ENCODE results near the gene CCDC106.

Gene CCDC106

DNA sequence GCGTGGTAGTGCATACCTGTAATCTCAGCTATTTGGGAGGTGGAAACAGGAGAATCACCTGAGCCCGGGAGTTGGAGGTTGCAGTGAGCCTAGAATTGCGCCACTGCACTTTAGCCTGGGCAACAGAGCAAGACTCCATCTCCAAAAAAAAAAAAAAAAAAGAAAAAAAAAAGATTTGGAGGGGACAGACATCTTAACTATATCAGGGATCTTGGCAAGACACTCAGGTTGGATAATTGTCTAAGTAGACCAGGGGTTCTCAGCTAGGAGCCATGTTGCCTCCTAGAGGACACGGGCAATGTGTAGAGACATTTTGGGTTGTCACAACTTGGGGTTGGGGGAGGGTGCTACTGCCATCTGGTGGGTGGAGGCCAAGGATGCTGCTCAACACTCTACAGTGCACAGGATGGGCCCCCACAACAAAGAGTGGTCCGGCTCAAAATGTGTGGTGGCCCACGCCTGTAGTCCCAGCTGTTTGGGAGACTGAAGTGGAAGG, 9.1 kb upstream of the CCDC106 start:
- DNase-seq = no peak

GRCh38 chr19:55640043-55640576, 7.9 kb upstream of the CCDC106 start:
- no peak for DNase-seq

DNA sequence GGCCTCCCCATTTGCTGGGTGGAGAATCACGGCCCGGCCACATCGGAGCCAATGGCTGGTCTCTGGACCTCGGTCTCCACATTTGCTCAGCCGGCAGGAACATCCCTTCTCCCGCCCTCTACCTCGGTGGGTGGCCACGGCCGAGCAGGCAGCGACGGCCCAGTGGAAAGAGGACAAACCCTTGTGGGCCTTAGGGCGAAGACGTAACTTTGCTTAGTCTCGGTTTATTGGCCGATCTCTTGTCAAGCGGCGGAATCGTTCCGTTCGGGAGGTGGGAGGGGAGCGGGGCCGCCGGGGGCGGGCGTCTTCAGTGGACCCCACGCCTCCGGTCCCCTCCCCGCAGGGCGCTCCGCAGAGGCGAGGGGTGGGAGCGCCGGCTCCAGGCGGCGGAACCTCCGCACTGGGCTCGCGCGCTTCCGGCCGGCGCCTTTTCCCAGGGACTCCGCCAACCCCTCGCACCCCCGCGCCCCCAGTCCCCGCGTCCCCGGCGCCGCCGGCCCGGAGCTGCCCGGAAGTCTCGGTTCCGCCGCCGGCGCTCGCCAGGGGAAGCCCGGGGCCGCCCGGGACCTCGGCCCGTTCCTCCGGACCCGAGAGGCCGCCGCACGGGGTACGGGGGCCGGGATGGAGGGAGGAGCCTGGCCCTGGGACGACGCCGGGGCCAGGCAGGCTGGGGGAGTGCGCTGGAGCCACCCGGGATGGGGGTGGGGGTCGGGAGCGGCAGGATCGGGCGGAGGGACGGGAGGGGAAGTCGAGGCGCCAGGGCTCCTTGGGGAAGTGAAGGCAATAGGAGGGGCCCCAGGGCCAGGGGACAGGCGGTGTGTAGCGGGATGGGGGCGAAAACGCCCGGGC, 7.2 kb upstream of the CCDC106 start, which contains the start of gene ZNF580:
Gene ZNF580 (plus strand): TSS at position 426 of the 849 bp plus-strand sequence. CDS start 1,507 bp downstream, outside the sequence.
- DNase-seq = peak; percentile 31

DNA sequence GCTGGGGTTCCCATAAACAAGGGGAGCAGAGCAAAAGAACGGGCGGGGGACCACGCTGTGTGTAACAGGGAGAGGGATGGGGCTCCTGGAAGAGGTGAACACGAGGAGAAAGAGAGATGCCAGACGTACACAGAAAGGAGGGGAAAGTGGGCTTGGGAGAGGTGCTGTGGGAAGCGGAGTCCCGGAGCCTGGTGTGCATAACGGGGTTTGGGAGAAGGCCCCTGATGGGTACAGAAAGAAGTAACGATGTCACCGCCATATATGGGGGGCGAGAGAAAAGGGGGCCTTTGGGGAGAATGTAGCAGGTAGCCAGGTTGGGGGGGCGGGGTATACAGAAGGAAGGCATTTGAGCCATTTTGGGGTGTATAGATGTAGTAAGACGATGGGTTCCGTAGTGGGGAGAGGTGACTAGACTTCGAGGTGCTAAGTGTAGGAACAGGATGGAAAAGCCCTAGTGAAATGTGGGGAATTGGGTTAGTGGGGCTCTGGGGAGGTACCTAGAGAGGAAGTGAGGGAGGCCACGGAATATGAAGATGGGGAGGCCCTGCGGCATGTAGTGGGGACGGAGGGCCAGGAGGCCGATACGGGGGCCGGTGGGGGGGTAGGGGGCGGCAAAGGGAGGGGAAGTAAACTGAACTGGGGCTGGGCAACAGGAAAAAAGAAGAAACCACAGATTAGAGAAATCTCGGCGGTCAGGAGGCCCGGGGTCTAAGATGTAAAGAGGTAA, 6.4 kb upstream of the CCDC106 start:
- DNase-seq = no peak

DNA sequence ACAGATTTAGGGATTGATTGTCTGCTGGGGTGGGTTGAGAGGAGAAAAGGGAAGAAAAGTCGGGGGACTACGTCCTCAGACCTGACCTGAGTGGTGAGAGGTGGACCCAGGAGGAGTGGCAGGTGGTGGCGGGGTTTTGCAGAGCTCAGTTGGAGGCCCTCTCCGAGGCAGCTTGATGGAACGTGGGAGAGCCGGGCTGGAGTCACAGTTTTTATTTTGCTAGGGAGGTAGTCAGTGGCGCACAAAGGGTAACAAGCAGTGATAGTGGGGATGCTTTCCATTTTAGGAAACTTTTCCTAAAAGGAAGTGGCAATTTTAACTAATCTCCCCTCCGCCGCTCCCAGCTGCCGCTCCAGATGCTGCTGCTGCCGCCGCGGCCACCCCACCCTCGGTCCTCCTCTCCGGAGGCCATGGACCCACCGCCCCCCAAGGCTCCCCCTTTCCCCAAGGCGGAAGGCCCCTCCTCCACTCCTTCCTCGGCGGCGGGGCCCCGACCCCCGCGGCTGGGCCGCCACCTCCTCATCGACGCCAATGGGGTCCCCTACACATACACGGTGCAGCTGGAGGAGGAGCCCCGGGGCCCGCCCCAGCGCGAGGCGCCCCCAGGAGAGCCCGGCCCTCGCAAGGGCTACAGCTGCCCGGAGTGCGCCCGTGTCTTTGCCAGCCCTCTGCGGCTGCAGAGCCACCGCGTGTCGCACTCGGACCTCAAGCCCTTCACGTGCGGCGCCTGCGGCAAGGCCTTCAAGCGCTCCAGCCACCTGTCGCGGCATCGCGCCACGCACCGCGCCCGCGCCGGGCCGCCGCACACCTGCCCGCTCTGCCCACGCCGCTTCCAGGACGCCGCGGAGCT, 5.6 kb upstream of the CCDC106 start:
- peak; percentile 53 for DNase-seq

GRCh38 chr19:55643003-55643886, 4.8 kb upstream of the CCDC106 start, which contains the start of gene ZNF581:
Gene ZNF581 (plus strand): TSS chr19:55643649. CDS start chr19:55644572, 923 bp downstream.
- peak; percentile 46 for DNase-seq

GRCh38 chr19:55643887-55644176, 4.2 kb upstream of the CCDC106 start:
- no peak for DNase-seq

- DNase-seq = no peak
These were observed 3.7 kb upstream of the CCDC106 start for GRCh38 chr19:55644191-55644833.

GRCh38 chr19:55644842-55645511, 3.0 kb upstream of the CCDC106 start:
- DNase-seq = no peak

GRCh38 chr19:55645512-55645881, 2.5 kb upstream of the CCDC106 start:
- no peak for DNase-seq

GRCh38 chr19:55646889-55647731, 902 bp upstream of the CCDC106 start:
- no peak for DNase-seq

GRCh38 chr19:55648585-55649267, 714 bp downstream of the CCDC106 start:
- DNase-seq = no peak

GRCh38 chr19:55649268-55650125, 1.5 kb downstream of the CCDC106 start:
- DNase-seq = no peak

GRCh38 chr19:55650126-55650557, 2.1 kb downstream of the CCDC106 start:
- no peak for DNase-seq

DNA sequence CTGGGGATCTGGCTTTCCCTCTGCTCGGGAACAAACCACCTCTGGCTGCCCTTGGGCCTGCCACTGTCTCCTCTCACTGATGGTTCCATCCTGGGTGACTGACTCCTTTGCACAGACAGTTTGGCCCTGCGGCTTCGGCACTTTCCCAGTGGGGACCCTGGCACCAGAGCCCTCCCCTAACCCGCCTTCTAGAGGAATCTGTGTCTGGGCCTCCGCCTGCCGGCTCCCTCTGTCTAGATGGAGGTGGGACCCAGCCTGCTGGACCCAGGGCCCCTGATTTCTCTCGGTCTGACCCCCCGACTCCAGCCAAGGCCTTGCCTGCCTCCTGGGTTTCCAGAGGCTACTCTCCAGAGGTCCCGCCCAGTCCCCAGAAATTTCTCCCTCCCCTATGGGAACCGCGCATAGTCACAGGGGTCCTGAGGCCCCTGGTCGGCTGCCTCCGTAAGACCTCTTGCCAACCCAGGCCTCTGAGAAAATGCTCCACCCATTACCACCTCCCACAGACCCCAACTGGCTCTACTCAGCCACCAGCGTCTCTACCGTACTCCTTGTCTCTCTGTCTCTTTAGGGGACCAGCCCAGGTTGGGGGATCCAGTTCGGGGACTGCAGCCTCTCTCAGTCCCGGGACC, 2.7 kb downstream of the CCDC106 start:
- no peak for DNase-seq

GRCh38 chr19:55651236-55651635, 3.2 kb downstream of the CCDC106 start:
- no peak for DNase-seq

All from DMS 273 treated with DMSO at 0.1 percent for 48 hours (cell line).